Ectodermal cell (in vitro differentiated cells): ENCODE measurements around the gene PTPRG.

ENCODE experiments used
- H3K27ac ChIP-seq: 2 replicates; pipeline ENCODE4 v1.7.0; 2013; ENCODE audit warnings: mild to moderate bottlenecking, low read depth, low read length; ENCODE audit not compliant: insufficient read depth, poor library complexity, severe bottlenecking
- H3K27me3 ChIP-seq: 2 replicates; pipeline ENCODE4 v1.7.0; 2013; ENCODE audit warnings: mild to moderate bottlenecking, low read length; ENCODE audit not compliant: insufficient read depth, control insufficient read depth, poor library complexity, severe bottlenecking
- H3K36me3 ChIP-seq: one replicate; pipeline ENCODE4 v1.7.0; 2013; ENCODE audit warnings: low read length; ENCODE audit not compliant: control insufficient read depth, insufficient read depth
- H3K4me1 ChIP-seq: one replicate; pipeline ENCODE4 v1.7.0; 2013; ENCODE audit warnings: low read length; ENCODE audit not compliant: control insufficient read depth, insufficient read depth
- H3K4me3 ChIP-seq: 2 replicates; pipeline ENCODE4 v1.7.0; 2013; ENCODE audit warnings: low read depth, low read length, control low read depth; ENCODE audit not compliant: insufficient read depth
- H3K9me3 ChIP-seq: 2 replicates; pipeline ENCODE4 v1.7.0; 2013; ENCODE audit warnings: mild to moderate bottlenecking, low read length, moderate library complexity; ENCODE audit not compliant: control insufficient read depth
- WGBS, 2 experiments: methylation state at CpG; one replicate each; pipeline ENCODE4 v1.1.7; 2013; ENCODE audit warnings: missing lambda C conversion rate in 2 of 2; 5-methylcytosine and 5-hydroxymethylcytosine counted together

PTPRG gene

GRCh38 chr3:61572879-61573278, 11.5 kb downstream of the PTPRG start:
- no peak overlapping the region for H3K27ac ChIP-seq
- no peaks in the 10 kb centered on the region for H3K9me3 ChIP-seq
- no peaks in the 10 kb centered on the region for H3K36me3 ChIP-seq
- 92 to 94% methylated on average over 5 of the region's 5 CpGs for WGBS, 2 experiments
- peaks cover 6% of the 10 kb centered on the region for H3K4me1 ChIP-seq
- H3K27me3 ChIP-seq: no peaks in the 10 kb centered on the region
- H3K4me3 ChIP-seq: no peak overlapping the region

GRCh38 chr3:61573441-61573840, 12.1 kb downstream of the PTPRG start:
- peaks cover 6% of the 10 kb centered on the region for H3K4me1 ChIP-seq
- no peaks in the 10 kb centered on the region for H3K9me3 ChIP-seq
- H3K4me3 ChIP-seq: no peak overlapping the region
- no peaks in the 10 kb centered on the region for H3K36me3 ChIP-seq
- no peaks in the 10 kb centered on the region for H3K27me3 ChIP-seq
- WGBS, 2 experiments: 86 to 100% methylated on average over 1 to 3 of the region's 3 CpGs
- no peak overlapping the region for H3K27ac ChIP-seq

DNA sequence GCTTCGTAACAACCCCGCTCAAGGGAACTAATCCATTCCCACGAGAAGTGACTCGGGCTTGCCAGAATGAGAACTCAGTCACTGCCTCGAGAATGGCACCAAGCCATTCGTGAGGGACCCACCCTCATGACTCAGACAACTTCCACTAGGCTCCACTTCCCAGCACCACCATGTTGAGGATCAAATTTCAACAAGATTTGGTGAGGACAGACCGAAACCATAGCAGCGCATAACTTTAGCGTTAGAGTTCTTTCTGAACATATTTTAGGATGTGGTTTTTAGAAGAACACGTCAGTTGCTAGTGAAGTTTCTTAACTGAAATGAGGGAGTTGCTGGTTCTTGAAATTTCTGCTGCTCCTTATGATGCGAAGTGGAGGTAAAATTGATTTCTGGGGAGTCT, 13.5 kb downstream of the PTPRG start:
- no peaks in the 10 kb centered on the region for H3K27me3 ChIP-seq
- H3K36me3 ChIP-seq: no peaks in the 10 kb centered on the region
- H3K27ac ChIP-seq: no peak overlapping the region
- H3K4me3 ChIP-seq: no peak overlapping the region
- H3K4me1 ChIP-seq: peaks cover 6% of the 10 kb centered on the region
- H3K9me3 ChIP-seq: no peaks in the 10 kb centered on the region
- WGBS, 2 experiments: 92 to 95% methylated on average over 11 of the region's 11 CpGs

- WGBS, 2 experiments: 95 to 96% methylated on average over 4 of the region's 4 CpGs
- Histone ChIP-seq H3K4me3 (no peak overlapping the region), H3K36me3 (no peaks in the 10 kb centered on the region), H3K27ac (no peak overlapping the region), H3K27me3 (no peaks in the 10 kb centered on the region), H3K9me3 (no peaks in the 10 kb centered on the region), H3K4me1 (peaks cover 6% of the 10 kb centered on the region)
These were observed 14.5 kb downstream of the PTPRG start for GRCh38 chr3:61575893-61576292.

DNA sequence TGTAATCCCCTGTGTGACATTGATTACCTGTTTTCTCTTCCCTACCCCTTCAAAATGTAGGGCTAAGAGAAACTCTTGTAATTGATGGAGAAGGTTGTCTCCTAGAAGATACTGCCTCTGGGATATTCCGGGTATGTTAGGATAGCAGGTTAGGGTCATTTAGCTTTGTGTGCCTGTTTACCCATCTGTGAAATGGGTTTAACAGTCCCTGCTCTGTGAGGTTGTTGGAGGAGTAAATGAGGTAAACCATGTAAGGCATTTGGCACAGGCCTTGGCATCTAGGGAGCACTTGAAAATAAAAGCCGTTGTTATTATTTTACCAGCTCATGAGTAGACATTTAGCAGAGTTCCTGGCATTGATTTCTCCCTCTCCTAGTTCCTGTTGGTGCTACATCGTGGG, 16.4 kb downstream of the PTPRG start:
- Histone ChIP-seq H3K27ac (no peak overlapping the region), H3K9me3 (no peaks in the 10 kb centered on the region), H3K27me3 (no peaks in the 10 kb centered on the region), H3K36me3 (no peaks in the 10 kb centered on the region), H3K4me3 (no peak overlapping the region), H3K4me1 (no peaks in the 10 kb centered on the region)
- WGBS, 2 experiments: 90 to 94% methylated on average over 3 of the region's 3 CpGs

GRCh38 chr3:61578667-61579367, 17.4 kb downstream of the PTPRG start:
- Histone ChIP-seq H3K9me3 (no peaks in the 10 kb centered on the region), H3K27ac (no peak overlapping the region), H3K36me3 (no peaks in the 10 kb centered on the region), H3K27me3 (no peaks in the 10 kb centered on the region), H3K4me3 (no peak overlapping the region), H3K4me1 (no peaks in the 10 kb centered on the region)
- 77 to 82% methylated on average over 8 of the region's 8 CpGs for WGBS, 2 experiments

GRCh38 chr3:61579685-61580084, 18.3 kb downstream of the PTPRG start:
- H3K9me3 ChIP-seq: no peaks in the 10 kb centered on the region
- 93 to 95% methylated on average over 3 to 4 of the region's 4 CpGs for WGBS, 2 experiments
- no peaks in the 10 kb centered on the region for H3K36me3 ChIP-seq
- no peak overlapping the region for H3K4me3 ChIP-seq
- H3K27ac ChIP-seq: no peak overlapping the region
- H3K4me1 ChIP-seq: no peaks in the 10 kb centered on the region
- no peaks in the 10 kb centered on the region for H3K27me3 ChIP-seq

DNA sequence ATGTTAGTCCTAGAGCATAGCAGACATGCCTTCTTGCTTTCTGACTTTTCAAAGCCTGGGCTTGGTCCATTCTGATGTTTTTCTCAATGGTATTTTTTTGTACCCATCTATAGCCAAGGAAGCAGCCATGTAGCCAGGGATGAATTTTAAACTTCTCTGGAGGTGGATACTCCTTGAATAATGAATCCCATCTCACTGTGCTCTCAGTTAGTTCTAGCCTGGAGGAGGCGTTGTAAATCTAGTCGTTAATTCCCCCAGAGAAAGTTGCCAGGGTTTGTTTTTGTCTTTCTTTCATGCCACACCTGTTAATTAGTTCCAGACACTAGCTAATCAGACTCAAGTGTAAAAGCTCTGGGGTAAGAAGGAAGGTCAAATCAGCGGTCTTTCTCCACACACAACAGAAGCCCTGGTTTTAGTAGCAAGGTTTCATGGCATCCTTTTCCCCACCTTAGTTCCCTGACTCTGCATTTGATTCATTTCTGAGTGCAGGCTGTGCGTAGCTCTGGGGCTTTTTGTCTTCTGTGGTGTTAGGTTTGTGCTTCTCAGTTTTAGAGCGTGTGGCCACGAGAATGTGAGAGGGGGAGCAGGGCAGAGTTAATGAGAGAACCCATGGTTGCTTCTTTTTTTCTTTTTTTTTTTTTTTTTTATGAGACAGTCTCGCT, 19.7 kb downstream of the PTPRG start:
- no peaks in the 10 kb centered on the region for H3K9me3 ChIP-seq
- no peaks in the 10 kb centered on the region for H3K36me3 ChIP-seq
- 83% methylated on average over 7 of the region's 7 CpGs for WGBS, 2 experiments
- H3K27ac ChIP-seq: no peak overlapping the region
- H3K4me3 ChIP-seq: no peak overlapping the region
- no peaks in the 10 kb centered on the region for H3K27me3 ChIP-seq
- H3K4me1 ChIP-seq: no peaks in the 10 kb centered on the region

DNA sequence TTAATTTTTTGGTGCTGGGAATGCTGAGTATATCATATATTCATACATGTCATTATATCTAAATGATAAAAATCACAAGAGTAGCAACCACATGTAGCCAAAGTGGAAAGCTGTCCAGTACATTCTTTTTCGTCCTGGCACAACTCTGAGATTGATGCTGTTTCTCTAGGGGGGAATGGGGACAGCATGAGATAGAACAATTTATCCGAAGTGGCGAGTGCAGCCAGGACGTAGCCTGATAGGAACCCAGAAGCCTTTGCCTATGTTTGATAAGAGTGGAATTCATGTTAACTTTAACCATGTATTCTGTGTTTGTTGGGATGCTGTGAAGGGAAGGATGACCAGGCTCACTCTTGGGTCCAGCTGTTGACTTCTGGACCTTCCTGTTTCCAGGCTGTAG, 20.9 kb downstream of the PTPRG start:
- no peak overlapping the region for H3K4me3 ChIP-seq
- H3K27ac ChIP-seq: no peak overlapping the region
- H3K27me3 ChIP-seq: no peaks in the 10 kb centered on the region
- 94 to 95% methylated on average over 4 of the region's 4 CpGs for WGBS, 2 experiments
- no peaks in the 10 kb centered on the region for H3K9me3 ChIP-seq
- no peaks in the 10 kb centered on the region for H3K36me3 ChIP-seq
- no peaks in the 10 kb centered on the region for H3K4me1 ChIP-seq

DNA sequence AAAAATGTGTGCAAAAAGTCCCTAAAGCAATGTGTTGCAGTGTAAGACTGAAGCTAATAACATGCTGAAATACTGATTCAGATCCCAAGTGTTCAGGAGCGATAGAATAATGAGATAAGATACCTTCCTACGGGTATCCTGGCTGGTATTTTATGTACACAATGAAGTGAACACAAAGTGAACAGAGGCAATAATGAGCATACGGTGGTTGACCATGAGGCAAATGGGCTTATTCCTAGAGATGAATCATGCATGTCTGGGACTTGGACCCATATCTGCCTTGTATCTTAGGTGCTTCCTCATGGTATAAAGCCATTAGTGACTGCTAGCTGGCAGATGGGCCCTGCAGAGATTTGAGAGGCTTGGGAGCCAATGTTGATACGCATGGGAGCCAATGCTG, 21.5 kb downstream of the PTPRG start:
- no peak overlapping the region for H3K27ac ChIP-seq
- H3K4me1 ChIP-seq: no peaks in the 10 kb centered on the region
- H3K4me3 ChIP-seq: no peak overlapping the region
- 95 to 96% methylated on average over 4 of the region's 4 CpGs for WGBS, 2 experiments
- no peaks in the 10 kb centered on the region for H3K27me3 ChIP-seq
- no peaks in the 10 kb centered on the region for H3K36me3 ChIP-seq
- H3K9me3 ChIP-seq: no peaks in the 10 kb centered on the region
